LNCaP clone FGC (cell line): ENCODE measurements around the gene TRAIP.
"Not testable (repeated sequence)": the region's sequence is repeated elsewhere in the genome, so short reads cannot be mapped to it uniquely, and the experiment has no call there.

Source experiments
- DNase-seq: peaks from one replicate; pipeline ENCODE4 v3.0.0-alpha.2; 2011; ENCODE audit warnings: low read depth
- H3K4me3 ChIP-seq: 2 replicates; pipeline ENCODE4 v1.5.1; 2011; ENCODE audit warnings: mild to moderate bottlenecking, low read depth, low read length, control low read depth
- TF ChIP-seq, protein P1 (sequence below): IDR thresholded peaks from 2 replicates; pipeline ENCODE4 v1.5.1; 2012; ENCODE audit warnings: mild to moderate bottlenecking; ENCODE audit not compliant: control insufficient read depth, insufficient read depth; ENCODE audit errors: extremely low read depth

TRAIP gene

DNA sequence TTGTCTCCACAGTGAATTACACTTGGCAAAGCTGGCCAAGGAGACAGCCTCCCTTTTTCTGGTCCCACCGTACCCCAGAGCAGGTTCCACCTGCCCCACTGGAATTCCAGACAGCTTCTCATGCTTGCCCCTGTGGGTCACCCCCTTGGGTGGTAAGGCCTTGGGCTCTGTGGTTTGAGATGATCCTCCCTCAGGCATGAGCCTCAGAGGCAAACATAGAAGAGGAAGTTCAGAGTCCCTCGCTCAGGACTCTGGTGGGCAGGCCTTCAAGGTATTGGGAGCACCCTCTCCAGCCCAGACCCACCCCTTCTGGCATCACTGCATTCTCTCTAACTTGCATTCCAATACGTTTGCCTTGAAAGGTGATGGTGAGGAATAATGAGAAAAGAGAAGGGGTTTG is 25.0 kb downstream of the TRAIP start:
- TF ChIP-seq, protein P1, sequence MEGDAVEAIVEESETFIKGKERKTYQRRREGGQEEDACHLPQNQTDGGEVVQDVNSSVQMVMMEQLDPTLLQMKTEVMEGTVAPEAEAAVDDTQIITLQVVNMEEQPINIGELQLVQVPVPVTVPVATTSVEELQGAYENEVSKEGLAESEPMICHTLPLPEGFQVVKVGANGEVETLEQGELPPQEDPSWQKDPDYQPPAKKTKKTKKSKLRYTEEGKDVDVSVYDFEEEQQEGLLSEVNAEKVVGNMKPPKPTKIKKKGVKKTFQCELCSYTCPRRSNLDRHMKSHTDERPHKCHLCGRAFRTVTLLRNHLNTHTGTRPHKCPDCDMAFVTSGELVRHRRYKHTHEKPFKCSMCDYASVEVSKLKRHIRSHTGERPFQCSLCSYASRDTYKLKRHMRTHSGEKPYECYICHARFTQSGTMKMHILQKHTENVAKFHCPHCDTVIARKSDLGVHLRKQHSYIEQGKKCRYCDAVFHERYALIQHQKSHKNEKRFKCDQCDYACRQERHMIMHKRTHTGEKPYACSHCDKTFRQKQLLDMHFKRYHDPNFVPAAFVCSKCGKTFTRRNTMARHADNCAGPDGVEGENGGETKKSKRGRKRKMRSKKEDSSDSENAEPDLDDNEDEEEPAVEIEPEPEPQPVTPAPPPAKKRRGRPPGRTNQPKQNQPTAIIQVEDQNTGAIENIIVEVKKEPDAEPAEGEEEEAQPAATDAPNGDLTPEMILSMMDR: no peak
- no peak for DNase-seq
- no peak overlapping the region for H3K4me3 ChIP-seq

DNA sequence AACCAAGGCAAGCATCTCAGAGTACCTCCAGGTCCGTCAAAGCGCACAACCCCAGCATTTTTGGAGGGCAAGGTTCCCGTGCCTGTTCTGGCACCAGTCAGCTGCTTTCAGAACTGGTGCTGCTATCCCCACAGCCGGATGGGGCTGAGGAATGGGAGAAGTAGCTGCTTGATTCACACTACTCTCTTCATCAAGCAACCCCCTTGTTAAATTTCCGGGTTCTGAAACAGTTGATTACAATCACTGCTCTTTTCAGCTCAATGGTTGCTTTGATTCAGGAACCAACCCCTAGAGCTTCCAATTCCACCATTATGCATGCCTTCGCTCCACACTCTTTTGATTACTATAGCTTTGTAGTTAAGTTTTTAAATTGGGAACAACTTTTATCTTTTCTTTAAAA is 30.3 kb downstream of the TRAIP start:
- no peak overlapping the region for H3K4me3 ChIP-seq
- TF ChIP-seq, protein P1: no peak
- no peak for DNase-seq

DNA sequence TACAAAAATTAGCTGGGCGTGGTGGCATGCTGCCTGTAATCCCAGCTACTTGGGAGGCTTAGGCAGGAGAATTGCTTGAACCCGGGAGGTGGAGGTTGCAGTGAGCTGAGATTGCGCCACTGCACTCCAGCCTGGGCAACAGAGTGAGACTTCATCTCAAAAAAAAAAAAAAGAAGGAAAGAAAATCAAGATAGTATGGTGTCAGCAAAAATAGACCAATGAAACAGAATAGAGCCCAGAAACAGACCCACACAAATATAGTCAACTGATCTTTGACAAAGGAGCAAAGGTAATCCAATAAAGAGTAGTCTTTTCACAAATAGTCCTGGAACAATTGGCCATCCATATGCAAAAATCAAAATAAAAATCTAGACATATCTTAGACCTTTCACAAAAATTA is 33.2 kb downstream of the TRAIP start:
- not testable (repeated sequence) for H3K4me3 ChIP-seq, DNase-seq

DNA sequence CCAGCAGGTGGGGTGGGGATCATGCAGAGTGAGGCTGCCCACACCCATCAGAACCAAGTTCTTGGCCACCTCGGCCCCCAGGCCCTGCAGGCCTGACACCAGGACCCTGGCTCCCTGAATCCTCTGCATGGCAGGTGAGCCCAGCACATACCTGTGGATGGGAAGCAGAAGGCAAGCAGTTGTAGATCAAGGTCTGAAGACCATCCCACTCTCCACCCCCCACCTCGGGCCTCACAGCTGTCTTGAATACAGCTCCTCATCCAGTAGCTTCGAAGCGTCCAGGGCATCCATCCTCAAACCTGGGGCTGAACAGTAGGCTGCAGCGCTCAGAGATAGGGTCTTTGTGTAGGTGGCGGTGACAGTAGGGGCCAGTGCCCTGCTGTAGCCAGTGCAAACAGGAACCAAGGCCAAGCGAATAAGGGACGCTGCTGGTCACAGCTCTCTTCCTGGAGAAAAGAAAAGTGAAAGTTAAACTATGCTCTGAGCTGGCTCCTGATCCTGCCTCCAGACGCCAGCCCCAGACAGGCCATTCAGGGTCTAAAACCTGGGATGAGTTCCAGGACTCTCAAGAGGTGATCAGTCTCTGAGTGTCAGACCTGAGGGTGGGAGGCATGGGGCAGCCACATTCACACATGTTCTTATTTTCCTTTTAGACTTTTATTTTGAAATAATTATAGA is 42.7 kb downstream of the TRAIP start, which contains the start of gene UBA7:
TSS of gene UBA7 (minus strand) at position 457 of the 678 bp plus-strand sequence. CDS start at position 291, 166 bp downstream.
- TF ChIP-seq, protein P1: no peak
- H3K4me3 ChIP-seq: peak within 1 kb of the TSS; percentile 11
- no peak for DNase-seq

DNA sequence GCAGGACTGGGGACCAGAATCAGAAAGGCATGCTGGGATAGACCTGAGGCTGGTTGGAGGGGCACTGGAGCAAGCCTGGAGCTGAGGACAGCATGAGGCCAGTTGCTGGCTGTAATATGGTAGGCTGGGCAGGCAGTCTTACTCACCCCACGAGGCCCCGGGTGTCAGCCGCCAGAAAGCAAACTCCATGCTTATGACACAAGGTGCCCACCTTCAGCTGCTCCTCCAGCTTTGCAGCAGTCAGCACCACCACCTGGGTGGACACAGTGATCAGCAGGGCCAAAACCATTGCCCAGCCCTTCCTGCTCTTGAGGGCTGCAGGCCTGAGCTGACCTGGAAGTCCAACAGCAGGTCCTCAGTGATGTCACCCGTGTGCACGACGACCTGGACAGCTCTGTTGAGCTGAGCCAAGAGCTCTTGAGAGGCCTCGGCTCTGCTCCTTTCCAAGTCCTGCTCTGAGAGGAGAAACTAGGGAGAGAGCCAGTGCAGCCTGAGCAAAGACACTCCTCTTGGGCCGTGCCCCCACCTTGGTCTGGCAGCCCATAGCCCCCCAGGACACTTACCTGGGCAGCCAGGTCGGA is 43.4 kb downstream of the TRAIP start:
- DNase-seq: no peak
- no peak overlapping the region for H3K4me3 ChIP-seq
- TF ChIP-seq, protein P1: no peak

DNA sequence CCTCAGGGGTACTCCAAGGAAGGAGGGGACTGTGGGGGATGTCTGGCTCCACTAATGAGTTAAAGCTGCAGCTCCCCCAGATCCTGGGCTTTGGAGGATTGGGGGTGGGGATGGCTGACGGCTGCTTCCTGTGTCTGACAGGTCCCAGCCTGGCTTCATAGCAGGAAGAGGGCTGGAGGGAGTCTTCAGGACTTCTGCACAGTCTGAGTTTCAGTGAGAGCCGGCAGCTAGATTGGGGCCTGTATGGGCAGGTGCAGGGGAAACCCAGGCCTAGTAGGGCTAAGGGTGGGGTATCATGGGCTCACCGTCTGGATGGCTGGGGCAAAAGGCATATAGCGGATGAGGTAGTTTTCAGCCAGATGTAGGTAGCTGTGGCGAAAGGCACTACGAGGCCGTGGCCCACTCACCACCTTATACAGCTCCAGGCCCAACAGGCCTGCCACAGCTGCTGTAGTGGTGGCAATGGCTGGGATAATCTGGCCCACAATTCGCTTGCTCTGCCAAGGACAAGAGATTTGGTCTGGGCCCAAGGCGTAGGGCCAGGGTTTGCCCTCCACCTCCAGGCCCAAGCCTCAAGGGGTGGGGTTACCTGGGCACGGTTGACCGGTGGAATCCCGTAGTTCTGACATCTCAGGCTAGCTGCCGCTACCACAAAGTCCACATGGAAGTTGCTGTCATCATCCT is 48.8 kb downstream of the TRAIP start:
- DNase-seq: no peak

DNA sequence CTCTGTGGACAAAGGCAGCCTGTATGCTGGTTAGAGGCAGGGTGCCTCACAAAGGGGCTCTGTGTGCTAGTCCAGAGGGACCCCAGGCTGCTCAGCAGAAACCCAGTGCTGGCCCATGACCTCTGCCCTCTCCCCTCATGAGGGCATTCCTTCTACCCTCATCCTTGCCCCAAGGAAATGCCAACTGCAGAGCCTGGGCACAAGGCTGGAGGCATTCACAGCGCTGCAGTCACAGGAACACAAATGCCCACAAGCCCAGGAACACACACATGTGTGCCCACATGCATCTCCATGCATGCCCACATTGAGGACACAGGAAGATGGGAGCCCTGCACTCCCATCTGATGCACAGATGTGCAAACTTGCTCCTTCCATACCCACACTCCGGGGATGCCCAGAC is 49.5 kb downstream of the TRAIP start:
- H3K4me3 ChIP-seq: no peak overlapping the region
- TF ChIP-seq, protein P1: no peak
- no peak for DNase-seq

More for the DNA sequence above, 48.8 kb downstream of the TRAIP start:
- H3K4me3 ChIP-seq: no peak overlapping the region
- TF ChIP-seq, protein P1: no peak
